Stimulated activated CD8-positive, alpha-beta memory T cell treated with anti-CD3 and anti-CD28 coated beads, Interleukin-7, amount 100 ng/mL, for 24 hours (primary cell): ENCODE measurements around the gene TMEM80.

Experiments used
- DNase-seq: peaks from one replicate; pipeline ENCODE4 v3.0.0-alpha.2; 2020; ENCODE audit warnings: low read depth

TMEM80 gene

DNA sequence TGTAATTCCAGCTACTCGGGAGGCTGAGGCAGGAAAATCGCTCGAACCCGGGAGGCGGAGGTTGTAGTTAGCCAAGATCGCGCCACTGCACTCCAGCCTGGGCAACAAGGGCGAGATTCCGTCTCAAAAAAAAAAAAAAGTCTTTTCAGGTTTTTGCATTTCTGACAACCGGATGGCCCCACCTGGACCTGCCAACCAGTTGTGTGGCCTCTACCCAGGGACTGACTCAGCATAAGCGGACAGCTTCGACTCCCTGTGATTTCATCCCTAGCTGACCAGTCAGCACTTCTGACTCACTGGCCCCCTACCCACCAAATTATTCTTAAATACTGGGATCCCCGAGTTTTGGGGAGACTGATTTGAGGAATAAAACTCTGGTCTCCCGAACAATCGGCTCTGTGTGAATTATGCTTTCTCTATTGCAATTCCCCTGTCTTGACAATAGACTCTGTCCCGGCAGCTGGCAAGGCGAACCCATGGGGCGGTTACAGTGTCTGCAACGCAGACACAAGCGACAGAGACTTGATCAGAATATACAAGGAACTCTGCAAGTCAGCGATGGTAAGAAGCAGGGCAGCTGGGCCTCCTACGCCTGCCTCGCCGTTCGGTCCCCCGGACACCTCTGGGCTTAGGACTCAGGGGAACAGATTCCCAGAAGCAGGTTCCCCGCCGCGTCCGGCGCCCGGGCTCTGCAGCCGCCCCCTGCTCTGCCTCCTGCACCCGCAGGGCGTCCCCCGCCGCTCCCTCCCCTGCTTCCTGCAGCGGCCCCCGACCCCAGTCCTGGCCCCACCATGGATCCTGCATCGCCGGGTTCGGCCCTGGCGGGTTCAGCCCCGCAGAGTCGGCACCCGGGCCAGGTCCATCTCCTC, 50.9 kb downstream of the TMEM80 start:
- DNase-seq = no peak

DNA sequence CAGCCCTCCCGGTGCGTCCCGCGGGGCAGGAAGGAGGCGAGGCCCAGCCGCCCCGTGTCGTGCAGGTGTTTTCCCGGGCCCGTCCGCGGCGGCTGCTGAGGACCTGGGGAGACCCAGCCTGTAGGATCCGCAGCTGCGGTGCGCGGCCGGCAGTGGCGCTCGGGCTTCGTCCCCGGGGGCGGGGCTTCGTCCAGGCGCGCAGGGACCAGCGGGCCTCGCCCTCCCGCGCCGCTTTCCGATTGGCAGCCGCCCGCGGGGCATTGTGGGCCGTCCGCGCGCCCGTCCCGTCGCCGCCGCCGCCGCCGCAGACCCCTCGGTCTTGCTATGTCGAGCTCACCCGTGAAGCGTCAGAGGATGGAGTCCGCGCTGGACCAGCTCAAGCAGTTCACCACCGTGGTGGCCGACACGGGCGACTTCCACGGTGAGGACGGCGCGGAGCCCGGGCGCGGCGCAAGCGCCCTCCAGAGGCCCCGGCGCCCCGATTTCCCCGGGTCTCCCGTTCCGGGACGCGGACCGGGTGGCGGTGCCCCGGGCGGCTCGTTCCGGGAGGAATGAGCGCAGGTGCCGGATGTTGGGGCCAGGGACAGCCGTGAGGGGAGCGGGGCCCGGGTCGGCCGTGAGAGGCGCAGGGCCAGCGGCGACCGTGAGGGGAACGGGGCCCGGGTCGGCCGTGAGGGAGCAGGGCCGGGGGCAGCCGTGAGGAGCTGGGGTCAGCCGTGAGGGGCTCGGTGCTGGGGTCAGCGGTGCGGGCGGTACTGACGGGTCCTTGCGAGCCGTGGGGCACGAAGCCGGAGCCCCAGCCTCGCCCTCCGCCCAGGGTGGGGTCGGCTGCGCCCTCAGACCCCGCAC, 51.8 kb downstream of the TMEM80 start, which contains the start of gene TALDO1:
TSS of gene TALDO1 (plus strand) at position 307 of the 849 bp plus-strand sequence. CDS start at position 325, 18 bp downstream.
- DNase-seq = peak; percentile 69

DNA sequence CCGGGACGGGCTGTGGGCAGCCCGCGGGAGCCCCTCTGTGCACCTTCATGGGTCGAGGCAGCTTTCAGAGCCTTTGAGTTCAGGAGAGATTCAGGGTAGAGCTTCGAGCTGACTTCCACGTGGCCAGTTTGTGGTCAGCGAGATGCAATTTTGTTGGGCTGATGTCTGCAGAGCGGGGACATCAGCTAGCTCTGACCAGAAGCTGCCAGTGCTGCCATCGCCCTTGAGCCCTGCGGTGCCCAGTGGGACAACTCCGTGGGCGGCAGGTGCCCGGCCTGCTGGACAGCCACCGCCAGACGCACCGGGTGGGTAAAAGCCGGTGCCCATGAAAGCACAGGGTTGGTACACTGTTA, 52.4 kb downstream of the TMEM80 start:
- no peak for DNase-seq

DNA sequence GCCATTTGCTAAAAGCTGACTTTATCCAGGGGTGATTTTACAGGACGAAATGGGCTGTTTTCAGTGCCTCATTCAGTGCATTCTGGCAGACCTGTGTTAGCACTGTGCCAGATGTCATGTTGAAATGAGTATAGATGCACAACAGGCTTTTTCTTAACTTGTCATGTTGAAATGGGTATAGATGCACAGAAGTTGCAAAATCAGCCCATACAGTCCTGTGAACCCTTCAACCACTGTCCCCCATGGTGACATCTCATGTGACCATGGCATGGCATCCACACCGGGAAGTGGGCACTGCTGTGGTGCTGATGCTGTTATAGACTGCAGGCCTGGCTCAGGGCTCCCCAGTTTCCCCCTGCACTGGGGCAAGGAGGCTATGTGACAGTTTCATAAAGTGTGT, 54.1 kb downstream of the TMEM80 start:
- DNase-seq = no peak
